RWPE1 (cell line): ENCODE measurements around the gene THSD4.
A peak's percentile ranks its signal among the peaks of the same experiment; 100 is the strongest.

Experiments used
- CTCF ChIA-PET: fragments of 350-600 bp; sonication (Branson Sonifier 250); formaldehyde crosslinking; extraction: SDS; loops from one replicate; lab custom pipeline; 2021; lab: Yijun Ruan, JAX
- POLR2A ChIA-PET: fragments of 400-600 bp; formaldehyde crosslinking; extraction: SDS; loops from one replicate; lab custom pipeline; 2020; ENCODE audit warnings: antibody characterized with exemption; ENCODE audit not compliant: low non-redundant PET; lab: Yijun Ruan, JAX
- DNase-seq: peaks from one replicate; pipeline ENCODE4 v3.0.0; 2012; ENCODE audit warnings: low spot score
- H3K27ac ChIP-seq: fragments of 450-650 bp; 2 replicates; pipeline ENCODE4 v1.5.1; 2017
- TF ChIP-seq, protein P1 (sequence below): fragments of 450-650 bp; conservative IDR thresholded peaks from 2 replicates; pipeline ENCODE4 v1.5.1; 2017; ENCODE audit warnings: low read depth, mild to moderate bottlenecking

The THSD4 gene

DNA sequence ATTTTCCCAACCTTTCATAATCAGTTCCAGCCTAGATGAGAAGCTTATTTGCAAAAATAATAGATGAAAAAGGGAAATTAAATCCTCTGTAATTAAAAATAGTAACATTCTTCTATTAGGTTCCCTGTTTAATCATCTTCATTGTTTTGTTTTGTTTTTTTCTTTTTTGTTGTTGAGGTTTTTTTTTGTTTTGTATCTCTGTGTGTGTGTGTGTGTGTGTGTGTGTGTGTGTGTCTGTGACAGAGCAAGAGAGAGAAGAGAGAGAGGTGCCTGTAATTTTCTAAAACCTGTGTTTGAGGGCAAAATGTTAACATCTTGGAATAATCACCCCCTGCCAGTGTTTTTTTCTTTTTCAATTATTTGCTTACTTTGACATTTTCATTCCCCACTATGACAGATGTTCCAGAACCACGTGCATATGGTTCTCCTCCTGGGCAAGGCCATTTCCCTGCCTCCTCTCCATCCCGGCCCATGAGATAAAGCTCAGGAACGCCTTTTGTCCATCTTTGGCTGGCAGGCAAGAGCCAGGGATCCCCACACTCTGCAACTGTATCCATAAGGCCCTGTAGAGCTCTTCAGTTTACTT, 573.3 kb downstream of the THSD4 start:
- POLR2A ChIA-PET: no interaction called here

DNA sequence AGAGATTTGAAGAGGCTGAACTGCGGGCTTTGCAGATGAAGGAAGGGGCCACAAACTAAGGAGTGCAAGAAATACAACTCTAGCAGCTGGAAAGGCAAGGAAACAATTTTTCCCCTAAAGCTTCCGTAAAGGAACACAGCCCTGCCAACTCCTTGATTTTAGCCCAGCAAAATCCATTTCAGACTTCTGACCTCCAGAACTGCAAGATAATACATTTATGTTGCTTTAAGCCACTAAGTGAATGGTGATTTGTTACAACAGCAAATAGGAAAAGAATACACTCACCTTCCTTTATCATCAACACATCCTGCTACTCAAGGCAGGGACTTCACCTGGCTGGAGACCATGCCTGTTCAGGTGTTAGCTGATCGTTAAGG, 575.8 kb downstream of the THSD4 start:
- CTCF ChIA-PET: interaction anchor here (0.6 kb wide), 1 partner anchor 13 kb away, joined by 3 read pairs; no protein-coding TSS in a partner anchor
- peak overlapping the region; percentile 69 for H3K27ac ChIP-seq
- DNase-seq: no peak
- POLR2A ChIA-PET: no interaction called here
- TF ChIP-seq, protein P1, sequence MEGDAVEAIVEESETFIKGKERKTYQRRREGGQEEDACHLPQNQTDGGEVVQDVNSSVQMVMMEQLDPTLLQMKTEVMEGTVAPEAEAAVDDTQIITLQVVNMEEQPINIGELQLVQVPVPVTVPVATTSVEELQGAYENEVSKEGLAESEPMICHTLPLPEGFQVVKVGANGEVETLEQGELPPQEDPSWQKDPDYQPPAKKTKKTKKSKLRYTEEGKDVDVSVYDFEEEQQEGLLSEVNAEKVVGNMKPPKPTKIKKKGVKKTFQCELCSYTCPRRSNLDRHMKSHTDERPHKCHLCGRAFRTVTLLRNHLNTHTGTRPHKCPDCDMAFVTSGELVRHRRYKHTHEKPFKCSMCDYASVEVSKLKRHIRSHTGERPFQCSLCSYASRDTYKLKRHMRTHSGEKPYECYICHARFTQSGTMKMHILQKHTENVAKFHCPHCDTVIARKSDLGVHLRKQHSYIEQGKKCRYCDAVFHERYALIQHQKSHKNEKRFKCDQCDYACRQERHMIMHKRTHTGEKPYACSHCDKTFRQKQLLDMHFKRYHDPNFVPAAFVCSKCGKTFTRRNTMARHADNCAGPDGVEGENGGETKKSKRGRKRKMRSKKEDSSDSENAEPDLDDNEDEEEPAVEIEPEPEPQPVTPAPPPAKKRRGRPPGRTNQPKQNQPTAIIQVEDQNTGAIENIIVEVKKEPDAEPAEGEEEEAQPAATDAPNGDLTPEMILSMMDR: no peak

More for the DNA sequence above, 573.3 kb downstream of the THSD4 start:
- TF ChIP-seq, protein P1: no peak
- CTCF ChIA-PET: interaction anchor here (0.6 kb wide), 1 partner anchor 55 kb away, joined by 3 read pairs; no protein-coding TSS in a partner anchor
- no peak overlapping the region for H3K27ac ChIP-seq
- no peak for DNase-seq

DNA sequence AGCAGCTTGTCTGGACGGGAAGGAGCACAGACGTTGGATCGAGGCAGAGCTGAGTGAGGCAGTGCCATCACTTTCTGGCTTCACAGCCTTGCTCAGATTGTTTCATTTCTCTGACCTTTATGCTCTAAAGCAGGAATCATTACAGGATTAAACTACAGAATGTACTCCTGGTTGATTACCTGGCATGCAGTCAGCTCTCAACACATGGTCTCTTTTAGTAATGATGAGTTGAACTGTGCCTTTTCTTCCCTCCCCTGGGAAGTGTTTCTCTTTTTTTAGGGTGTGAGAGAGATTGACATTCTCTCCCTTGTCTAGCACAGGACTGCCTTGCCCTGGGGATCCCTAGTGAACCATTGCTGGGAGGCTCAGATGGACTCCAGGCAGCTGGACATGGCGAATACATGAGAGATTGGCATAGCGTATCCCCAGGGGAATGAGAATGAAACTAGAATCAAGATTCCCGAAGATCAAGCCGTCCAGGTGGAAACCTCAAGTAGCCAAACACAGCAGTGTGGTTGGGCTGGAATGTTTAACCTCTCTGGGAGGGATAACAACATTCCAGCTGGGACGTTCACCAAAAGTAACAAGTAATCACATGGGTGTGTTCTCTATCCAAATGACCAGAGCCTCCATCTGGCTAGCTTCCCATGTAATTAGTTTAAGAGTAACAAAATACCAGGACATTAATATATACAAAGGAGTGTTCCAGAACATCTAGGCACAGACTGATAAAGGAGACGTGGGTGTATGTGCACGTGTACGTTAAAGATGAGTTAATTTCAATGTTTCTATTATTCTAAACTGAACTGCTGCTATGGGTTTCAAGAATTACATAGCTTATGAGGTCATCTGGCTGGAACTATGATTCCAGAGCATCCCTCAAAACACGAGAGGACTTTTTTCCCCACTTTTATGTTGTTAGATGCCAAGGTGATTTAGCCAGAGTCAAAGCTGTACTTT, 576.5 kb downstream of the THSD4 start:
- TF ChIP-seq, protein P1: no peak
- peak; percentile 85 for DNase-seq
- peak overlapping the region; percentile 69 for H3K27ac ChIP-seq
- ChIA-PET POLR2A (interaction anchor here (0.6 kb wide), 1 partner anchor 32 kb away, joined by 4 read pairs; no protein-coding TSS in a partner anchor), CTCF (interaction anchor here (0.6 kb wide), 2 partner anchors 13 to 508 kb away, joined by 3 to 4 read pairs; no protein-coding TSS in a partner anchor)

DNA sequence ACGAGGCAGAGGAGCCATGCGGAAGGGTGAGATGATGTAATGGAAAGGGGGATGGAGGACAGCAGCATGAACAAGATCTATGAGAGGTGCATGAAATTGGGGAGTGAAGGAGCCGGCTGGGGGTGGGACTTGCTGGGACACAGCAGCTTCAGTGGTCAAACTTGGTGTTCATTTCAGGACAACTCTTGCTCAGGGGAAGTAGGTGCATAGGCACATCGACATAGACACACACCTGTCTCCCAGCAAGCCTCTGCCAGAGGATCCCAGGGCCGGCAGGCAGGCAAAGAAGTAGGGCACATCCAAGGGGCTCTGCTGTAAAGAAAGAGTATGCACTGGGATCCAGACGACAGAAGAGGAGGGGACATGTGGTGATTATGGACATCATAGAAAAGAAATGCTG, 582.0 kb downstream of the THSD4 start:
- TF ChIP-seq, protein P1: no peak
- CTCF ChIA-PET: interaction anchor here (0.5 kb wide), 1 partner anchor 344 kb away, joined by 4 read pairs; no protein-coding TSS in a partner anchor

DNA sequence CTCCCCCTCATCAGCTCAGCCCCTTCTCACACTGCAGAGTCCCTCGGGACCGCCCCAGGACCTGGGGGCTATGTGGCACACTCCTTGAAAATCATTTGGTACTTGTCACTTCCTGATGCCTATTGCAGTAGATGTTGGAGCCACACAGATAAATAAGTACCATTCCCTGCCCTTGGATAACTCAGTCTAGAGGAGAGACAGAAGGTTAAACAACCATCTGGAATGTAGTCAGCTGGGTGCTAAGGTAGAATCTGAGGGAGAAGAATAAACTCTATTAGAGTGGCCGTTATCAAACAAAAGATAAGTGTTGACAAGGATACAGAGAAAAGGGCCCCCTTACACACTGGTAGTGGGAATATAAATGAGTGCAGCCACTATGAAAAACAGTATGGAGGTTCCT, 582.8 kb downstream of the THSD4 start:
- no peak overlapping the region for H3K27ac ChIP-seq
- POLR2A ChIA-PET: no interaction called here
- no peak for DNase-seq
- CTCF ChIA-PET: no interaction called here
- TF ChIP-seq, protein P1: no peak

More for the DNA sequence above, 582.0 kb downstream of the THSD4 start:
- POLR2A ChIA-PET: no interaction called here
- no peak overlapping the region for H3K27ac ChIP-seq
- no peak for DNase-seq

DNA sequence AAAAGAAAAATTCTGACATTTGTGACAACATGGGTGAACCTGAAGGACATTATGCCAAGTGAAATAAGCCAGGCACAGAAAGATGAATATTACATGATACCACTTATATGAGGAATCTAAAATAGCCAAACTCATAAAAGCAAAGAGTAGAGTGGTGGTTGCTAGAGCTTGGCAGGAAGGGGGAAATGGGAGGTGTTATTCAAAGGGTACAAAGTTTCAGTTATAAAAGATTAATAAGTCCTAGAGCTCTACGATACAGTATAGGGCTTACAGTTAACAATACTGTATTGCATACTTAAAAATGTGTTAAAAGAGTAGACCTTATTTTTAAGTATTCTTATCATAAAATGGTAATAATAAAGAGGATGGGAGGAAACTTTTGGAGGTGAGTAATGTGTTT, 583.5 kb downstream of the THSD4 start:
- H3K27ac ChIP-seq: no peak overlapping the region
- ChIA-PET POLR2A (no interaction called here), CTCF (interaction anchor here (0.7 kb wide), 1 partner anchor 694 kb away, joined by 3 read pairs; no protein-coding TSS in a partner anchor)
- no peak for DNase-seq
- TF ChIP-seq, protein P1: no peak
